T-helper 17 cell (primary cell): ENCODE results near the gene PPP1R27. TPM values are rescaled to one million over a fixed set of nuclear protein-coding genes. Genes with fewer than 3 reads are reported as not detected.
A peak's percentile ranks its signal among the peaks of the same experiment; 100 is the strongest.
"Not testable (repeated sequence)": the region's sequence is repeated elsewhere in the genome, so short reads cannot be mapped to it uniquely, and the experiment has no call there.

Experiments used
- ATAC-seq: fragments of 150-1000 bp; cut with Tn5 transposase; 2 replicates; pipeline ENCODE4 v1.10.0; 2021; ENCODE audit warnings: mild to moderate bottlenecking, moderate library complexity
- DNase-seq, 3 donors: peaks; one replicate each; pipeline versions ENCODE4 v3.0.0 to v3.0.0-alpha.2; 2020 to 2021
- H3K9me3 ChIP-seq: one replicate; pipeline ENCODE4 v1.7.0; 2013; ENCODE audit warnings: low read length, mild to moderate bottlenecking; ENCODE audit not compliant: control insufficient read depth, poor library complexity, severe bottlenecking
- H3K27ac Mint-ChIP-seq: one replicate; pipeline ENCODE4 v1.8.0; 2022; ENCODE audit warnings: mild to moderate bottlenecking, moderate library complexity, mixed read lengths
- H3K27me3 Mint-ChIP-seq: one replicate; pipeline ENCODE4 v1.8.0; 2022; ENCODE audit warnings: mixed read lengths
- H3K36me3 Mint-ChIP-seq: one replicate; pipeline ENCODE4 v1.8.0; 2022; ENCODE audit warnings: low read depth, mixed read lengths
- H3K4me1 Mint-ChIP-seq: one replicate; pipeline ENCODE4 v1.8.0; 2022; ENCODE audit warnings: mild to moderate bottlenecking, mixed read lengths
- H3K4me3 Mint-ChIP-seq: one replicate; pipeline ENCODE4 v1.8.0; 2022; ENCODE audit warnings: mild to moderate bottlenecking, moderate library complexity, mixed read lengths
- total RNA-seq, 4 donors: library from RNA in 2 of 4; stranded (reverse) in 2 of 4; gene quantifications; one replicate each; pipeline ENCODE4 v1.2.3 and lab custom pipeline; 2022 to 2026

The PPP1R27 gene
- total RNA-seq, 2 donors from 2014 or later = not detected

- no peaks in the 10 kb centered on the region for H3K4me1 Mint-ChIP-seq
- H3K36me3 Mint-ChIP-seq = peaks cover 2% of the 10 kb centered on the region
- no peak for ATAC-seq
- H3K27ac Mint-ChIP-seq = no peak overlapping the region
- no peaks in the 10 kb centered on the region for H3K9me3 ChIP-seq
- H3K4me3 Mint-ChIP-seq = no peak overlapping the region
- DNase-seq = no peak
- no peaks in the 10 kb centered on the region for H3K27me3 Mint-ChIP-seq
These were observed 8.1 kb upstream of the PPP1R27 start for GRCh38 chr17:81842725-81843504.

- ATAC-seq = no peak
These were observed 7.5 kb upstream of the PPP1R27 start for GRCh38 chr17:81842378-81842724.

GRCh38 chr17:81841866-81842265 is 7.0 kb upstream of the PPP1R27 start:
- Mint-ChIP-seq H3K27me3 (no peaks in the 10 kb centered on the region), H3K4me1 (no peaks in the 10 kb centered on the region), H3K36me3 (peaks cover 2% of the 10 kb centered on the region), H3K4me3 (no peak overlapping the region), H3K27ac (no peak overlapping the region)
- no peaks in the 10 kb centered on the region for H3K9me3 ChIP-seq
- DNase-seq (no peak), ATAC-seq (no peak)

More at GRCh38 chr17:81842378-81842724, 7.5 kb upstream of the PPP1R27 start:
- Mint-ChIP-seq H3K27ac (no peak overlapping the region), H3K36me3 (peaks cover 2% of the 10 kb centered on the region), H3K4me3 (no peak overlapping the region), H3K4me1 (no peaks in the 10 kb centered on the region), H3K27me3 (no peaks in the 10 kb centered on the region)
- no peak for DNase-seq
- no peaks in the 10 kb centered on the region for H3K9me3 ChIP-seq

GRCh38 chr17:81840826-81841778 is 6.3 kb upstream of the PPP1R27 start:
- H3K4me1 Mint-ChIP-seq = no peaks in the 10 kb centered on the region
- no peak overlapping the region for H3K4me3 Mint-ChIP-seq
- H3K27ac Mint-ChIP-seq = no peak overlapping the region
- no peaks in the 10 kb centered on the region for H3K9me3 ChIP-seq
- DNase-seq (no peak), ATAC-seq (no peak)
- H3K27me3 Mint-ChIP-seq = no peaks in the 10 kb centered on the region
- peaks cover 2% of the 10 kb centered on the region for H3K36me3 Mint-ChIP-seq

- DNase-seq, H3K36me3 Mint-ChIP-seq, H3K4me3 Mint-ChIP-seq, H3K4me1 Mint-ChIP-seq, ATAC-seq, H3K27me3 Mint-ChIP-seq, H3K27ac Mint-ChIP-seq, H3K9me3 ChIP-seq: not testable (repeated sequence)
These were observed 5.2 kb upstream of the PPP1R27 start for GRCh38 chr17:81840059-81840458.

GRCh38 chr17:81839301-81839700 is 4.5 kb upstream of the PPP1R27 start:
- no peaks in the 10 kb centered on the region for H3K27me3 Mint-ChIP-seq
- no peak overlapping the region for H3K4me3 Mint-ChIP-seq
- H3K36me3 Mint-ChIP-seq = no peaks in the 10 kb centered on the region
- no peaks in the 10 kb centered on the region for H3K9me3 ChIP-seq
- ATAC-seq (no peak), DNase-seq (no peak)
- H3K4me1 Mint-ChIP-seq = no peaks in the 10 kb centered on the region
- H3K27ac Mint-ChIP-seq = no peak overlapping the region

GRCh38 chr17:81838753-81839255 is 4.0 kb upstream of the PPP1R27 start:
- no peak for DNase-seq
- Mint-ChIP-seq H3K4me3 (no peak overlapping the region), H3K36me3 (no peaks in the 10 kb centered on the region), H3K27ac (no peak overlapping the region), H3K27me3 (no peaks in the 10 kb centered on the region), H3K4me1 (no peaks in the 10 kb centered on the region)
- H3K9me3 ChIP-seq = no peaks in the 10 kb centered on the region
- no peak for ATAC-seq

GRCh38 chr17:81837641-81838040 is 2.8 kb upstream of the PPP1R27 start:
- H3K36me3 Mint-ChIP-seq = no peaks in the 10 kb centered on the region
- no peaks in the 10 kb centered on the region for H3K27me3 Mint-ChIP-seq
- no peak overlapping the region for H3K27ac Mint-ChIP-seq
- no peak overlapping the region for H3K4me3 Mint-ChIP-seq
- no peaks in the 10 kb centered on the region for H3K9me3 ChIP-seq
- H3K4me1 Mint-ChIP-seq = no peaks in the 10 kb centered on the region
- no peak for DNase-seq
- no peak for ATAC-seq

GRCh38 chr17:81833921-81834830 is 674 bp downstream of the PPP1R27 start:
- DNase-seq (no peak), ATAC-seq (no peak)
- Mint-ChIP-seq H3K4me1 (peaks cover 17% of the 10 kb centered on the region), H3K4me3 (peak overlapping the region; percentile 81), H3K36me3 (peaks cover 2% of the 10 kb centered on the region), H3K27ac (peak overlapping the region; percentile 83), H3K27me3 (no peaks in the 10 kb centered on the region)
- H3K9me3 ChIP-seq = no peaks in the 10 kb centered on the region

GRCh38 chr17:81833160-81833920 is 1.5 kb downstream of the PPP1R27 start, which contains the start of gene MCRIP1:
Gene MCRIP1, minus strand, starts transcription at chr17:81833291. Its CDS starts 8,785 bp downstream, at chr17:81824506.
- H3K27ac Mint-ChIP-seq = peak within 1 kb of the TSS; percentile 96
- H3K27me3 Mint-ChIP-seq = no peaks in the 10 kb centered on the region
- H3K36me3 Mint-ChIP-seq = peaks cover 2% of the 10 kb centered on the region
- H3K9me3 ChIP-seq = no peaks in the 10 kb centered on the region
- H3K4me3 Mint-ChIP-seq = peak within 1 kb of the TSS; percentile 95
- peak; percentile 81 for ATAC-seq
- H3K4me1 Mint-ChIP-seq = peaks cover 19% of the 10 kb centered on the region
- DNase-seq = peak; percentile 91 to 96 (median 93)

- DNase-seq (no peak), ATAC-seq (peak; percentile 36)
- H3K9me3 ChIP-seq = no peaks in the 10 kb centered on the region
- Mint-ChIP-seq H3K4me1 (peaks cover 20% of the 10 kb centered on the region), H3K27ac (peak overlapping the region; percentile 96), H3K27me3 (no peaks in the 10 kb centered on the region), H3K36me3 (peaks cover 2% of the 10 kb centered on the region), H3K4me3 (peak overlapping the region; percentile 95)
These were observed 2.2 kb downstream of the PPP1R27 start for GRCh38 chr17:81832608-81833159.
